Esophagus squamous epithelium (tissue), 4 donors: ENCODE results near the gene SPART.

Source experiments
- CTCF ChIP-seq, 6 experiments: fragments of 450-650 bp in 4 of 6; fragments of 200-600 bp in 2 of 6; sonication (generic) in 2 of 6; IDR thresholded peaks; one replicate each; pipeline ENCODE4 v1.5.1; 2016 to 2019; ENCODE audit warnings: antibody characterized with exemption in 6 of 6, mild to moderate bottlenecking in 4 of 6, moderate library complexity in 4 of 6
- POLR2A ChIP-seq, 4 donors: fragments of 450-650 bp; IDR thresholded peaks; one replicate each; pipeline ENCODE4 v1.6.1; 2017; ENCODE audit warnings: antibody characterized with exemption in 4 of 4, mild to moderate bottlenecking in 4 of 4, moderate library complexity in 3 of 4

DNA sequence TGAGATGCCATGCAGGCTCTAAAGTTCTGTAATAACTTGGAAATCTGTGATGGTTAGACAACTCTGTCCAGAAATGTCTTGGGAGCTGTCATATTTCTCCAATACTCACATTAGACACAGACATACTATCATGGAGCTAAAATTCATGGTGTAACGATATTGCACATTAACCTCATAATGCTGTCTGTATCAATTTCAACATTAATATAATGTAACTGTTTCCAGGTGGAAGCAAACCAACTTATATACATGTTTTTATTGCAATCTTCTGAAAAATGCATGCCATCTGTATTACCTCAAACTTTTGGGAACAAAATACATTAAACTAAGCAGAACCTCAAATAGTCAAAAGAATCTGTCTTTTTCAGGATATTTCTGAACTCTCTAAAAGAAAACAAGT is 14.7 kb upstream of the SPART start:
- TF ChIP-seq POLR2A (IDR thresholded peaks at IDR 0.05) = no peak
- TF ChIP-seq CTCF (IDR thresholded peaks at IDR 0.05) = no peak
